Common myeloid progenitor, CD34-positive (primary cell): ENCODE results near the gene USP36.
A peak's percentile ranks its signal among the peaks of the same experiment; 100 is the strongest.

ENCODE experiments used
- CTCF ChIA-PET: fragments of 350-600 bp; sonication (Branson Sonifier 250); formaldehyde crosslinking; loops from one replicate; lab custom pipeline; 2021; ENCODE audit warnings: antibody characterized with exemption; lab: Charles Lee
- POLR2A ChIA-PET: fragments of 350-600 bp; sonication (Branson Sonifier 250); formaldehyde crosslinking; loops from one replicate; lab custom pipeline; 2021; ENCODE audit warnings: antibody characterized with exemption; lab: Charles Lee
- DNase-seq, 3 donors: peaks; one replicate each; pipeline versions ENCODE4 v3.0.0 to v3.0.0-alpha.2; 2013
- H3K27ac ChIP-seq, 2 experiments: 1 replicate in 1 of 2; 2 replicates in 1 of 2; pipeline ENCODE4 v1.7.0; 2013; ENCODE audit warnings: inconsistent platforms in 2 of 2, low read length in 2 of 2, mild to moderate bottlenecking in 2 of 2, low read depth in 1 of 2, moderate library complexity in 1 of 2; ENCODE audit not compliant: severe bottlenecking in 2 of 2, insufficient read depth in 1 of 2, poor library complexity in 1 of 2
- H3K27me3 ChIP-seq, 5 experiments: replicated peaks in 2 of 5; 1 replicate in 3 of 5; 2 replicates in 2 of 5; pipeline versions ENCODE4 v1.6.1 to v1.7.0; 2013; ENCODE audit warnings: low read length in 4 of 5, mild to moderate bottlenecking in 2 of 5, moderate library complexity in 2 of 5, inconsistent platforms in 1 of 5; ENCODE audit not compliant: insufficient read depth in 5 of 5, control insufficient read depth in 4 of 5
- H3K36me3 ChIP-seq, 4 experiments: 1 replicate in 2 of 4; 2 replicates in 2 of 4; pipeline versions ENCODE4 v1.6.1 to v1.7.0; 2013; ENCODE audit warnings: low read length in 3 of 4, control low read depth in 1 of 4, mild to moderate bottlenecking in 1 of 4; ENCODE audit not compliant: control insufficient read depth in 4 of 4, insufficient read depth in 4 of 4
- H3K4me1 ChIP-seq, 4 experiments: 1 replicate in 3 of 4; 2 replicates in 1 of 4; pipeline versions ENCODE4 v1.6.1 to v1.7.1; 2013; ENCODE audit warnings: low read length in 3 of 4, mild to moderate bottlenecking in 3 of 4, control low read depth in 1 of 4, inconsistent platforms in 1 of 4, moderate library complexity in 1 of 4; ENCODE audit not compliant: control insufficient read depth in 4 of 4, insufficient read depth in 4 of 4; ENCODE audit errors: control extremely low read depth in 1 of 4
- H3K4me3 ChIP-seq, 7 experiments: 1 replicate in 4 of 7; 2 replicates in 3 of 7; pipeline versions ENCODE4 v1.5.1 to v1.7.0; 2013; ENCODE audit warnings: mild to moderate bottlenecking in 7 of 7, low read length in 6 of 7, moderate library complexity in 6 of 7, inconsistent platforms in 2 of 7, low read depth in 2 of 7, control low read depth in 1 of 7; ENCODE audit not compliant: insufficient read depth in 4 of 7, control insufficient read depth in 1 of 7; ENCODE audit errors: extremely low read depth in 1 of 7
- H3K9me3 ChIP-seq, 5 experiments: 1 replicate in 4 of 5; 2 replicates in 1 of 5; pipeline versions ENCODE4 v1.6.1 to v1.7.1; 2013; ENCODE audit warnings: low read length in 4 of 5, mild to moderate bottlenecking in 2 of 5, inconsistent platforms in 1 of 5, low read depth in 1 of 5, moderate library complexity in 1 of 5; ENCODE audit not compliant: control insufficient read depth in 4 of 5, insufficient read depth in 2 of 5; ENCODE audit errors: control extremely low read depth in 1 of 5
- WGBS: methylation state at CpG from one replicate; pipeline ENCODE4 v1.1.5; 2013; ENCODE audit not compliant: insufficient coverage; 5-methylcytosine and 5-hydroxymethylcytosine counted together

The USP36 gene

GRCh38 chr17:78840530-78840779 is 159 bp downstream of the USP36 start:
- DNase-seq: no peak
- no peaks in the 10 kb centered on the region for H3K27me3 ChIP-seq
- H3K9me3 ChIP-seq: no peaks in the 10 kb centered on the region
- peaks cover 8 to 33% (median 26%) of the 10 kb centered on the region in 4 experiments for H3K4me1 ChIP-seq
- POLR2A ChIA-PET: no interaction called here
- CTCF ChIA-PET: interaction anchor here (1.4 kb wide), 1 partner anchor 21 kb away, joined by 6 read pairs; no protein-coding TSS in a partner anchor
- H3K27ac ChIP-seq: peak overlapping the region; percentile 89 to 97
- whole genome bisulfite sequencing: 0% methylated on average over 15 of the region's 35 CpGs
- H3K4me3 ChIP-seq: peak overlapping the region; percentile 63 to 88 (median 83)
- H3K36me3 ChIP-seq: peaks cover 13 to 24% (median 18%) of the 10 kb centered on the region in 4 experiments

DNA sequence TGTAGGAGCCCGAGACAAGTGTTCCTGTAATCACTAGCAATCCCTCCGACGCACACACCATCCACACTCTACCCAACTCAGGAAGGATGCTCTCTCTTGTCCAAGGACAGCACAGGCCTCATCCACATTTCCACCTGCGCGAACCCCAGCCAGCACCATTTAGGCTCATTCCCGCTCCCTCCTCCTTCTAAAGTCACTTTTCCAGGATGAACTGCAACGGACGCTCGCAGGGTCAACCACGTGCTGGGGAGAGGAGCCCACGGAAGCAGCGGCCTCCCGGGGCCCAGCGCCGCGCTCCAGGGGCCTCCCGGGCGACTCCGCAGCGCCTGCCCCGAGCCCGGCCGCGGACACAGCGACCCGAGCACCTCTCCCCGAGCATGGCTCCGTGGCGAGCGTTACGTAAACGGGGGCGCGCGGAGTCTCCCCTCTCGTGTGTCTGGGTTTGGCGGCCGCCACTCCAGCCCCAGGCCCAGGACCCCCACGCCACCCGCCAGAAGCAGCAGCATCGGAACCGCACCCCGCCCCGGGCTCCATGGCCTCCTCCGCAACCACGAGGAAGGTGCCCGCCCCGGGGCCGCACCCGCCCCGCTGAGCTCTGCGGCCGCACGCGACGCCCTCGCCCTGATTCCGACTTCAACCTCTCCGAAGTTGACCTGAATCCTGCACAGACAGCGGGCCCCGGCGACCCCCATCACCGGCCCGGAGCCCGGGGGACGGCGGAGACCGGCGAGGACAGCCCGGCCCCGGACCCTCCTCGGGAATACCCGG is 668 bp downstream of the USP36 start:
- Histone ChIP-seq H3K9me3 (no peaks in the 10 kb centered on the region), H3K4me3 (peak overlapping the region; percentile 63 to 88 (median 83)), H3K27me3 (no peaks in the 10 kb centered on the region), H3K4me1 (peaks cover 8 to 33% (median 26%) of the 10 kb centered on the region in 4 experiments), H3K27ac (peak overlapping the region; percentile 89 to 97), H3K36me3 (peaks cover 13 to 29% (median 23%) of the 10 kb centered on the region in 4 experiments)
- WGBS: under 1% methylated on average over 72 of the region's 73 CpGs
- ChIA-PET CTCF (interaction anchor here (1.4 kb wide), 1 partner anchor 21 kb away, joined by 6 read pairs; no protein-coding TSS in a partner anchor), POLR2A (no interaction called here)
- peak; percentile 48 to 74 (median 64) for DNase-seq

- WGBS: 22% methylated on average over 9 of the region's 11 CpGs
- peaks cover 13 to 35% (median 26%) of the 10 kb centered on the region in 4 experiments for H3K36me3 ChIP-seq
- H3K9me3 ChIP-seq: no peaks in the 10 kb centered on the region
- ChIA-PET CTCF (interaction anchor here (1.4 kb wide), 1 partner anchor 11 kb away, joined by 5 read pairs; no protein-coding TSS in a partner anchor), POLR2A (no interaction called here)
- DNase-seq: no peak
- no peaks in the 10 kb centered on the region for H3K27me3 ChIP-seq
- H3K4me1 ChIP-seq: peaks cover 8 to 30% (median 24%) of the 10 kb centered on the region in 4 experiments
- peak overlapping the region; percentile 63 to 88 (median 83) for H3K4me3 ChIP-seq
- peak overlapping the region; percentile 89 to 97 for H3K27ac ChIP-seq
Observed at GRCh38 chr17:78839235-78839761, 1.3 kb downstream of the USP36 start.

DNA sequence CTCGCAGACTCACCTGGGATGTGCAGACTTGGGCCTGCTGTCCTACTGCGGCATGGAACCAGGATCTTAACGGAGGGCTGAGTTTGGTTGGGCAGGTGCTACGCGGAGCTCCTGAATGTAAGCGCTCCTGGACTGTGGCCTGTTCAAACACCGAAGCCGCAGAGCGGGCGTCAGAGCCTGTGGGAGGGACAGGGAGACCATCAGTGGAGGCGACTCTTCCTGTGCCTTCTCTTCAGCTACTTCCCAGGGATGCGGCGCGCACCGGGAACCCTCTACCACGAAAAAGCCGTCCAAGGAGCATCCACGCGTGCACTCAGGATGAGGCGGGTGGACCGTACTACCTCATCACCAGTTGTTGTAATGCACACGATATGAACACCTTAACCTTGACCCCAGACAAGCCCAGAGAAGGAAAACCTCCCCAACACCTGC is 2.0 kb downstream of the USP36 start:
- H3K27ac ChIP-seq: no peak overlapping the region
- WGBS: 98% methylated on average over 21 of the region's 22 CpGs
- no peaks in the 10 kb centered on the region for H3K27me3 ChIP-seq
- DNase-seq: no peak
- H3K36me3 ChIP-seq: peaks cover 13 to 39% (median 28%) of the 10 kb centered on the region in 4 experiments
- no peaks in the 10 kb centered on the region for H3K9me3 ChIP-seq
- ChIA-PET CTCF (interaction anchor here (1.4 kb wide), 1 partner anchor 11 kb away, joined by 5 read pairs; no protein-coding TSS in a partner anchor), POLR2A (no interaction called here)
- peak overlapping the region in 2 of 7 experiments; percentile 85 for H3K4me3 ChIP-seq
- peaks cover 8 to 25% (median 22%) of the 10 kb centered on the region in 4 experiments for H3K4me1 ChIP-seq

DNA sequence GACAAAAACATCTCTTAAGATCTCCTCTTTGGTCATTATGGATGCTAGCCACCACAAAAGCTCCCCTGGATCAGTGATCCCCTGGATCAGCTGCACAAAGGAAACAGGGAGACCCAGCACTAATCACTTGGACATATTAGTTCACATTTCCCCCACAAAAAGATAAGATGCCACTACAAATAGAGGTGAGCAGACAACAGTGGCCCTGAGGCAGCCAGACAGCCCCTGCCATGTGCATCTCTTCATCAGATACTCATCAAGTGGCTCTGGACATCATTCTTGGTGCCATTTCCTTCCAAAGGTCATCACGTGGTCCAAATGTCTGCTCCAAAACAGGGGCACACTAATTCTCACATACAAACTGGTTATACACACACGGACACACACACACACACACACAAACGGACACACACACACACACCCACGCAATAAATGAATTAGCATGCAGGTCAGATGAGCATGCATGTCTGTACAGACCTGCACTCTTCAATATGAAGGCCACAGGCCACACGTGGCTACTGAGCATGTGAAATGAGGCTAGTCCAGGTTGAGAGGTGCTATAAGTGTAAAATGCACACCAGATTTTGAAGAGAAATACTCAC is 4.1 kb downstream of the USP36 start:
- Histone ChIP-seq H3K9me3 (no peaks in the 10 kb centered on the region), H3K36me3 (peaks cover 22 to 56% (median 41%) of the 10 kb centered on the region in 4 experiments), H3K4me1 (peaks cover 5 to 20% (median 18%) of the 10 kb centered on the region in 4 experiments), H3K27ac (no peak overlapping the region), H3K4me3 (no peak overlapping the region), H3K27me3 (no peaks in the 10 kb centered on the region)
- CTCF ChIA-PET: no interaction called here
- 89% methylated on average over 3 of the region's 5 CpGs for WGBS
- no peak for DNase-seq
- POLR2A ChIA-PET: no interaction called here

DNA sequence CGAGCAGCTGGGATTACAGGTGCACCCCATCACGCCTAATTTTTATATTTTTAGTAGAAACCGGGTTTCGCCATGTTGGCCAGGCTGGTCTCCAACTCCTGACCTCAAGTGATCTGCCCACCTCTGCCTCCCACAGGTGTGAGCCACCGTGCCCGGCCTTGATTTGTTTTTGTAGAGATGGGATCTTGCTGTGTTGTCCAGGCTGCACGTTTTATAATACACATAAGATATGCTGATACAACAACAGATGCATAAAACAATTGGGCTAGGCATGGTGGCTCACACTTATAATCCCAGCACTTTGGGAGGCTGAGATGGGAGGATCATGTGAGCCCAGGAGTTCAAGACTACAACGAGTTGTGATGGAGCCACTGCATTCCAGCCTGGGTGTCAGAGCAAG is 6.0 kb downstream of the USP36 start:
- Histone ChIP-seq H3K27me3 (no peaks in the 10 kb centered on the region), H3K4me3 (no peak overlapping the region), H3K9me3 (no peaks in the 10 kb centered on the region), H3K27ac (no peak overlapping the region), H3K4me1 (peaks cover 3 to 12% (median 11%) of the 10 kb centered on the region in 4 experiments), H3K36me3 (peaks cover 22 to 70% (median 52%) of the 10 kb centered on the region in 4 experiments)
- ChIA-PET POLR2A (no interaction called here), CTCF (interaction anchor here (1.5 kb wide), 1 partner anchor 12 kb away, joined by 4 read pairs; no protein-coding TSS in a partner anchor)
- no peak for DNase-seq
- 100% methylated on average over 4 of the region's 8 CpGs for WGBS

- POLR2A ChIA-PET: interaction anchor here (1.0 kb wide), 1 partner anchor 9 kb away, joined by 3 read pairs; no protein-coding TSS in a partner anchor
- Histone ChIP-seq H3K4me3 (no peak overlapping the region), H3K27ac (no peak overlapping the region), H3K9me3 (no peaks in the 10 kb centered on the region), H3K4me1 (no peaks in the 10 kb centered on the region), H3K36me3 (peaks cover 35 to 86% (median 61%) of the 10 kb centered on the region in 4 experiments), H3K27me3 (no peaks in the 10 kb centered on the region)
- CTCF ChIA-PET: no interaction called here
- no peak for DNase-seq
- WGBS: 100% methylated on average over 2 of the region's 2 CpGs
Observed at GRCh38 chr17:78832541-78832810, 8.1 kb downstream of the USP36 start.
